ENCODE measurements around the gene FICD. TPM values are rescaled to one million over a fixed set of nuclear protein-coding genes. Genes with fewer than 3 reads are reported as not detected.
A peak's percentile ranks its signal among the peaks of the same experiment; 100 is the strongest.

The FICD gene
- total and polyA plus RNA-seq, 2 of the 13 experiments (the other 11 are each of a cell fraction or from before 2014, with no cell fraction given), result 0.99 to 3.0 TPM

DNA sequence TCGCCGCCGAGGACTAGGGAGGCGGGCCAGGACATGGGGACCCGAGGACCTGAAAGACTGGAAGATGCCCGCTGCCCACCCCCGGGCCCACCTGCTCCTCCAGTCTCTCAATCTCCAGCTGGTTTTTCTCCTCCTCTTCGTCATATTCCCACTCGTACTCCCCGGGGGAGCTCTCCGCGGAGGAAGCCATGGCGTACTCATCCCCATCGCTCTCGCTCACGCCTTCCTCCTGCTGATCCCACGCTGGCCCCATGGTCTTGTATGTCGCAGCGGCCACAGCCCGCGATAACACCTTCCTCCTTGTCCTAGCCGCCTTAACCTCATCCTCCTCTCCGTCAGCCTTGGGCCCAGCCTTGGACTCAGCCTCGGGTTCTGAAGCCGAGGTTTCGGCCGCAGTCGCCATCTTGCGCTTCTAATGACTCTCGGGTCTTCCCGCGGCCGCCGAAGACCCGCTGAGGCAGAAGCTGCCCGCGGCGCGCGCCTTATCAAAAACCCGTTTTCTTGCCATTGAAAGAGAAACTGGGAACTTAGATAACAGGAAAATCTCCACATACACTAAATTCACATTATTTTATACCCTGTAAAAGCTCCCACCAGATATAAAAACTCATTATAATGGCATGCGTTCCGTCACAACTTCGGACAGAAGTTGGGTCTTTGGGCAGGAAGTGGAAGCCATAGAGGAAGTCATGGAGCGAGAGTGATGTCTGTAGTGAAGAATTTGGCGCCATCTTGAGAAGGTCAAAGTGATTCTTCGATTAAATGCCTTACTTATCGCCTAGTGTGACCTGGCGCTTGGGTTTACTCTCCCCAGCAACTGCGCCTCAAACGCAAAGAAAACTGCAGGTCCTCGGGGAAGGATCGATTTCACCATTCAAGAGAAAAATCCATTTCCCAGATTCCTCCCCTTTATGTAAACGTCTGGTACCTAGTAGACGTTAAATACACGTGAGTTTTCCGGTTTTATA, 46.0 kb downstream of the FICD start, which contains the start of gene SART3:
Gene SART3, minus strand, starts transcription at position 422 of the 968 bp plus-strand sequence. Its CDS starts 19 bp downstream, at position 403.
- CTCF ChIA-PET (ENCODE audit: low intra/inter-chr PET ratio, low total read pairs), result no interaction called here
- Histone ChIP-seq H4K20me1 (ENCODE audit: insufficient read depth, low read length) (peaks cover 11% of the 10 kb centered on the region), H3K27ac (ENCODE audit: extremely low read length, insufficient read depth, low read length) (peak within 1 kb of the TSS; percentile 97), H3K4me1 (ENCODE audit: insufficient read depth, low read length) (peaks cover 45% of the 10 kb centered on the region), H3K4me2 (ENCODE audit: low read depth, low read length) (peak within 1 kb of the TSS; percentile 99), H3K9ac (ENCODE audit: insufficient read depth, low read depth, low read length) (peak within 1 kb of the TSS; percentile 98), H3K9me3 (ENCODE audit: low read length) (no peaks in the 10 kb centered on the region), H3K79me2 (ENCODE audit: insufficient read depth, low read length) (peaks cover 66% of the 10 kb centered on the region), H2AFZ (ENCODE audit: low read length) (peak within 1 kb of the TSS; percentile 97), H3K27me3 (ENCODE audit: control insufficient read depth in 1 of 2, insufficient read depth in 2 of 2, low read length in 2 of 2) (no peaks in the 10 kb centered on the region; a peak in 1 of 5 replicates), H3K4me3 (replicated peaks in 1 of 3; ENCODE audit: insufficient read depth in 1 of 3, low read depth in 2 of 3, low read length in 3 of 3) (peak within 1 kb of the TSS; percentile 95 to 100 (median 99)), H3K36me3 (replicated peaks in 1 of 2; ENCODE audit: control insufficient read depth in 1 of 2, insufficient read depth in 2 of 2, low read length in 2 of 2) (peaks cover 12 to 30% of the 10 kb centered on the region in 2 experiments)
- BruUV-seq (replicated peaks), result no TSS peak
- FAIRE-seq (peak; percentile 98), ATAC-seq (peak; percentile 58), DNase-seq (ENCODE audit: low spot score) (peak; percentile 89)
- POLR2A ChIA-PET, result interaction anchor here (0.9 to 1.3 kb wide), 3 partner anchors 10 to 879 kb away, joined by 3 to 5 read pairs (median 4); no protein-coding TSS in a partner anchor
- intact Hi-C loops (cut with micrococcal nuclease; ENCODE audit: unreplicated experiment) (loop anchor here (5.0 kb wide), 2 partner anchors 171 to 296 kb away; partner anchors contain the start of genes CORO1C and SSH1), in situ Hi-C loops (cut with HindIII; ENCODE audit: extremely low pct_ligation_motif_present, low pct_unique_long_range_greater_than_20kb) (loop anchor here (10.0 kb wide), 1 partner anchor 244 kb away; no protein-coding TSS in a partner anchor)
- WGBS (ENCODE audit: low lambda C conversion rate), result under 1% methylated on average over 55 of the region's 57 CpGs
- TF ChIP-seq ZNF18 (CRISPR knock-in tag; IDR thresholded peaks at IDR 0.05; ENCODE audit: insufficient replicate concordance) (no peak), SOX5 (CRISPR knock-in tag; IDR thresholded peaks at IDR 0.05; ENCODE audit: borderline replicate concordance) (no peak), RORA (CRISPR knock-in tag; IDR thresholded peaks at IDR 0.05) (no peak), ZNF337 (CRISPR knock-in tag; IDR thresholded peaks at IDR 0.05; ENCODE audit: borderline replicate concordance, low read depth) (no peak), ZNF83 (CRISPR knock-in tag; IDR thresholded peaks at IDR 0.05; ENCODE audit: borderline replicate concordance) (no peak), PAF1 (CRISPR knock-in tag; IDR thresholded peaks at IDR 0.05) (no peak), SIX4 (CRISPR knock-in tag; IDR thresholded peaks at IDR 0.05) (no peak), GFI1 (CRISPR knock-in tag; IDR thresholded peaks at IDR 0.05; ENCODE audit: borderline replicate concordance) (no peak), CEBPB (IDR thresholded peaks at IDR 0.05; ENCODE audit: borderline replicate concordance, low read depth, low read length) (no peak), BORCS8-MEF2B (CRISPR knock-in tag; IDR thresholded peaks at IDR 0.05) (0 out of 2 replicates have a peak, but pooled peaks have one; percentile 51), ZBTB7B (CRISPR knock-in tag; IDR thresholded peaks at IDR 0.05) (no peak), NRL (CRISPR knock-in tag; IDR thresholded peaks at IDR 0.05; ENCODE audit: borderline replicate concordance) (peak; percentile 37; the same call in 1 of the 2 replicates), MAX (IDR thresholded peaks at IDR 0.05) (peak; percentile 32; the same call in 1 of the 2 replicates), RARA (CRISPR knock-in tag; IDR thresholded peaks at IDR 0.05) (no peak), DNMT3B (CRISPR knock-in tag; conservative IDR thresholded peaks at IDR 0.05) (no peak), TMF1 (CRISPR knock-in tag; IDR thresholded peaks at IDR 0.05; ENCODE audit: low read depth) (no peak), ISL2 (CRISPR knock-in tag; IDR thresholded peaks at IDR 0.05) (no peak), RFXANK (CRISPR knock-in tag; IDR thresholded peaks at IDR 0.05) (no peak)
- TF ChIP-seq, protein P1, sequence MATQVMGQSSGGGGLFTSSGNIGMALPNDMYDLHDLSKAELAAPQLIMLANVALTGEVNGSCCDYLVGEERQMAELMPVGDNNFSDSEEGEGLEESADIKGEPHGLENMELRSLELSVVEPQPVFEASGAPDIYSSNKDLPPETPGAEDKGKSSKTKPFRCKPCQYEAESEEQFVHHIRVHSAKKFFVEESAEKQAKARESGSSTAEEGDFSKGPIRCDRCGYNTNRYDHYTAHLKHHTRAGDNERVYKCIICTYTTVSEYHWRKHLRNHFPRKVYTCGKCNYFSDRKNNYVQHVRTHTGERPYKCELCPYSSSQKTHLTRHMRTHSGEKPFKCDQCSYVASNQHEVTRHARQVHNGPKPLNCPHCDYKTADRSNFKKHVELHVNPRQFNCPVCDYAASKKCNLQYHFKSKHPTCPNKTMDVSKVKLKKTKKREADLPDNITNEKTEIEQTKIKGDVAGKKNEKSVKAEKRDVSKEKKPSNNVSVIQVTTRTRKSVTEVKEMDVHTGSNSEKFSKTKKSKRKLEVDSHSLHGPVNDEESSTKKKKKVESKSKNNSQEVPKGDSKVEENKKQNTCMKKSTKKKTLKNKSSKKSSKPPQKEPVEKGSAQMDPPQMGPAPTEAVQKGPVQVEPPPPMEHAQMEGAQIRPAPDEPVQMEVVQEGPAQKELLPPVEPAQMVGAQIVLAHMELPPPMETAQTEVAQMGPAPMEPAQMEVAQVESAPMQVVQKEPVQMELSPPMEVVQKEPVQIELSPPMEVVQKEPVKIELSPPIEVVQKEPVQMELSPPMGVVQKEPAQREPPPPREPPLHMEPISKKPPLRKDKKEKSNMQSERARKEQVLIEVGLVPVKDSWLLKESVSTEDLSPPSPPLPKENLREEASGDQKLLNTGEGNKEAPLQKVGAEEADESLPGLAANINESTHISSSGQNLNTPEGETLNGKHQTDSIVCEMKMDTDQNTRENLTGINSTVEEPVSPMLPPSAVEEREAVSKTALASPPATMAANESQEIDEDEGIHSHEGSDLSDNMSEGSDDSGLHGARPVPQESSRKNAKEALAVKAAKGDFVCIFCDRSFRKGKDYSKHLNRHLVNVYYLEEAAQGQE (IDR thresholded peaks at IDR 0.05; ENCODE audit: borderline replicate concordance in 1 of 2, low read depth in 1 of 2, low read length in 2 of 2), result no peak

Measured in HepG2 (cell line).